HEK293T (cell line): Measurements from ENCODE around the gene HOXA4.

Experiments
- CTCF ChIA-PET: fragments of 350-600 bp; formaldehyde crosslinking; extraction: SDS; loops from one replicate; lab custom pipeline; 2021; ENCODE audit warnings: antibody characterized with exemption, inconsistent platforms; lab: Yijun Ruan, JAX
- POLR2A ChIA-PET: fragments of 350-600 bp; formaldehyde crosslinking; extraction: SDS; loops from one replicate; lab custom pipeline; 2020; ENCODE audit warnings: antibody characterized with exemption, inconsistent platforms; lab: Yijun Ruan, JAX
- DNase-seq: peaks from one replicate; pipeline ENCODE4 v3.0.0; 2012; ENCODE audit warnings: mixed read lengths; ENCODE audit errors: extremely low spot score
- ARNT ChIP-seq: fragments of 450-650 bp; IDR thresholded peaks from 2 replicates; pipeline ENCODE4 v1.6.1; 2017; ENCODE audit warnings: mild to moderate bottlenecking
- BHLHE40 ChIP-seq: fragments of 450-650 bp; IDR thresholded peaks from 2 replicates; pipeline ENCODE4 v1.6.1; 2016; ENCODE audit warnings: mild to moderate bottlenecking, moderate library complexity, borderline replicate concordance
- CTBP1 ChIP-seq: fragments of 450-650 bp; IDR thresholded peaks from 2 replicates; pipeline ENCODE4 v1.6.1; 2016; ENCODE audit warnings: borderline replicate concordance
- ELF4 ChIP-seq: fragments of 450-650 bp; IDR thresholded peaks from 2 replicates; pipeline ENCODE4 v1.6.1; 2017; ENCODE audit warnings: antibody characterized with exemption
- FOXA1 ChIP-seq: fragments of 450-650 bp; IDR thresholded peaks from 2 replicates; pipeline ENCODE4 v1.6.1; 2016; ENCODE audit warnings: mild to moderate bottlenecking
- FOXK2 ChIP-seq: fragments of 450-650 bp; IDR thresholded peaks from 2 replicates; pipeline ENCODE4 v1.6.1; 2016; ENCODE audit warnings: mild to moderate bottlenecking
- FOXM1 ChIP-seq: fragments of 450-650 bp; IDR thresholded peaks from 2 replicates; pipeline ENCODE4 v1.6.1; 2017; ENCODE audit warnings: mild to moderate bottlenecking, borderline replicate concordance
- HDGF ChIP-seq: fragments of 450-650 bp; IDR thresholded peaks from 2 replicates; pipeline ENCODE4 v1.6.1; 2017; ENCODE audit warnings: antibody characterized with exemption, borderline replicate concordance
- L3MBTL2 ChIP-seq: fragments of 450-650 bp; conservative IDR thresholded peaks from 2 replicates; pipeline ENCODE4 v1.6.1; 2016; ENCODE audit warnings: mild to moderate bottlenecking
- LEF1 ChIP-seq: fragments of 450-650 bp; IDR thresholded peaks from 2 replicates; pipeline ENCODE4 v1.6.1; 2017; ENCODE audit warnings: mild to moderate bottlenecking, borderline replicate concordance
- NFRKB ChIP-seq: fragments of 450-650 bp; IDR thresholded peaks from 2 replicates; pipeline ENCODE4 v1.6.1; 2016; ENCODE audit warnings: mild to moderate bottlenecking, moderate library complexity
- PKNOX1 ChIP-seq: fragments of 450-650 bp; IDR thresholded peaks from 2 replicates; pipeline ENCODE4 v1.6.1; 2016
- SP1 ChIP-seq: fragments of 450-650 bp; IDR thresholded peaks from 2 replicates; pipeline ENCODE4 v1.6.1; 2017
- SUZ12 ChIP-seq: fragments of 450-650 bp; IDR thresholded peaks from 2 replicates; pipeline ENCODE4 v1.6.1; 2016; ENCODE audit warnings: mild to moderate bottlenecking
- TARDBP ChIP-seq: fragments of 450-650 bp; IDR thresholded peaks from 2 replicates; pipeline ENCODE4 v1.6.1; 2016
- ZNF384 ChIP-seq: fragments of 450-650 bp; IDR thresholded peaks from 2 replicates; pipeline ENCODE4 v1.6.1; 2016

HOXA4 gene

GRCh38 chr7:27139334-27140125 lies 9.0 kb upstream of the HOXA4 start:
- TF ChIP-seq FOXA1 (no peak), FOXM1 (no peak), L3MBTL2 (no peak; the same call in 1 of the 2 replicates), LEF1 (no peak)
- CTCF ChIA-PET: interaction anchor here (0.5 to 2.4 kb wide), 4 partner anchors 40 to 457 kb away, joined by 3 to 13 read pairs (median 4); no protein-coding TSS in a partner anchor
- POLR2A ChIA-PET: interaction anchor here (0.8 to 3.5 kb wide), 11 partner anchors 9 to 280 kb away, joined by 3 to 15 read pairs (median 4); partner anchors contain the start of genes HOXA11, HOXA3 and HOXA7
- no peak for DNase-seq

- CTCF ChIA-PET: interaction anchor here (0.6 kb wide), 1 partner anchor 452 kb away, joined by 3 read pairs; no protein-coding TSS in a partner anchor
- TF ChIP-seq SP1: no peak
- 0 out of 2 replicates have a peak, but pooled peaks have one; percentile 23 for TF ChIP-seq L3MBTL2
- DNase-seq: no peak
- POLR2A ChIA-PET: interaction anchor here (1.0 to 3.5 kb wide), 5 partner anchors 9 to 24 kb away, joined by 3 to 15 read pairs (median 12); partner anchors contain the start of gene HOXA3
Observed at GRCh38 chr7:27138985-27139333, 8.4 kb upstream of the HOXA4 start.

- TF ChIP-seq FOXK2 (no peak), SP1 (no peak)
- POLR2A ChIA-PET: no interaction called here
Observed at GRCh38 chr7:27138472-27138871, 7.9 kb upstream of the HOXA4 start.

GRCh38 chr7:27137640-27138315 lies 7.2 kb upstream of the HOXA4 start:
- ChIA-PET CTCF (no interaction called here), POLR2A (no interaction called here)
- DNase-seq: no peak
- TF ChIP-seq SUZ12 (no peak), ARNT (no peak), HDGF (no peak), FOXA1 (no peak), NFRKB (no peak), FOXK2 (no peak), CTBP1 (no peak), LEF1 (no peak), ELF4 (no peak), TARDBP (no peak), BHLHE40 (no peak), PKNOX1 (no peak)

More at GRCh38 chr7:27138472-27138871, 7.9 kb upstream of the HOXA4 start:
- no peak for DNase-seq
- CTCF ChIA-PET: no interaction called here

GRCh38 chr7:27134392-27134791 lies 3.8 kb upstream of the HOXA4 start:
- ChIA-PET POLR2A (interaction anchor here (0.8 to 1.9 kb wide), 6 partner anchors 15 to 275 kb away, joined by 3 to 5 read pairs (median 4); partner anchors contain the start of gene HOXA3), CTCF (interaction anchor here (0.8 to 1.5 kb wide), 4 partner anchors 7 to 35 kb away, joined by 3 to 4 read pairs (median 3); partner anchors contain the start of gene HOXA5)

More at GRCh38 chr7:27134392-27134791, 3.8 kb upstream of the HOXA4 start:
- TF ChIP-seq BHLHE40: no peak
- TF ChIP-seq ELF4: no peak
- no peak for TF ChIP-seq NFRKB
- no peak for TF ChIP-seq ARNT
- no peak for TF ChIP-seq SUZ12
- no peak for TF ChIP-seq TARDBP
- no peak for TF ChIP-seq PKNOX1
- TF ChIP-seq FOXM1: no peak
- TF ChIP-seq HDGF: no peak
- no peak for TF ChIP-seq FOXK2
- TF ChIP-seq LEF1: no peak
- no peak for TF ChIP-seq FOXA1
- no peak for TF ChIP-seq ZNF384
- no peak for TF ChIP-seq CTBP1
- no peak for TF ChIP-seq SP1
- TF ChIP-seq L3MBTL2: no peak
- DNase-seq: no peak
